Measurements from ENCODE around the gene ASB3. TPM values are rescaled to one million over a fixed set of nuclear protein-coding genes. Genes with fewer than 3 reads are reported as not detected.
A peak's percentile ranks its signal among the peaks of the same experiment; 100 is the strongest.

ASB3 gene
- polyA plus RNA-seq, 1 donor (not counting 4 experiments of a cell fraction or from before 2014, with no cell fraction given) = 16.6 TPM

DNA sequence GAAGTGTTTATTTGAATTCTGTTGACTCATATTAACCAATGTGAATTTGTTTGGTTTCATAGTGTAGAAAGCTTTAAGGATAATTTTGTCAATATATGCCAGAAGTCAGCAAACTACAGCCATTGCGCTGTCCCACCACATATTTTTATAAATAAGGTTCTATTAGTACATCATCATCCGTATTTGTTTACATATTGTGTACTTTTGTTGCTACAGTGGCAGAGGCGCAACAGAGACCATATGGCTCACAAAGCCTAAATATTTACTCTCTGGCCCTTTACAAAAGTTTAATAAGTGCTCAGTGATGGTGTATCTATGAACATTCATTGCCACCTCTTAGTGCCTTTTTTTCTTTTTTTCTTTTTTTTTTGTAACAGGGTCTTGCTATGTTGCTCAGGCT is 6.5 kb upstream of the ASB3 start:
- Histone ChIP-seq H3K79me2 (ENCODE audit: control insufficient read depth, insufficient read depth, low read length) (peaks cover 40% of the 10 kb centered on the region), H3K4me1 (ENCODE audit: control insufficient read depth, extremely low read depth, insufficient read depth, low read length) (peaks cover 2% of the 10 kb centered on the region), H4K20me1 (ENCODE audit: control insufficient read depth, extremely low read depth, insufficient read depth, low read length) (no peaks in the 10 kb centered on the region), H3K4me2 (ENCODE audit: control insufficient read depth, extremely low read depth, insufficient read depth, low read depth, low read length) (no peak overlapping the region), H3K27me3 (ENCODE audit: control insufficient read depth, extremely low read depth, insufficient read depth, low read length) (no peaks in the 10 kb centered on the region), H3K4me3 (ENCODE audit: control insufficient read depth in 2 of 3, extremely low read depth in 1 of 3, insufficient read depth in 2 of 3, low read depth in 1 of 3, low read length in 3 of 3) (no peak overlapping the region), H3K9me3 (ENCODE audit: control insufficient read depth, low read depth, low read length) (no peaks in the 10 kb centered on the region), H3K9me1 (ENCODE audit: control insufficient read depth, extremely low read depth, insufficient read depth, low read length) (no peaks in the 10 kb centered on the region), H2AFZ (ENCODE audit: control insufficient read depth, low read length) (no peak overlapping the region), H3K36me3 (ENCODE audit: control insufficient read depth in 2 of 2, extremely low read depth in 1 of 2, insufficient read depth in 2 of 2, low read length in 2 of 2) (no peaks in the 10 kb centered on the region), H3K27ac (ENCODE audit: control insufficient read depth, insufficient read depth, low read length) (no peak overlapping the region), H3K9ac (ENCODE audit: control insufficient read depth, extremely low read depth, insufficient read depth, low read length) (no peak overlapping the region)
- TF ChIP-seq, protein P1, sequence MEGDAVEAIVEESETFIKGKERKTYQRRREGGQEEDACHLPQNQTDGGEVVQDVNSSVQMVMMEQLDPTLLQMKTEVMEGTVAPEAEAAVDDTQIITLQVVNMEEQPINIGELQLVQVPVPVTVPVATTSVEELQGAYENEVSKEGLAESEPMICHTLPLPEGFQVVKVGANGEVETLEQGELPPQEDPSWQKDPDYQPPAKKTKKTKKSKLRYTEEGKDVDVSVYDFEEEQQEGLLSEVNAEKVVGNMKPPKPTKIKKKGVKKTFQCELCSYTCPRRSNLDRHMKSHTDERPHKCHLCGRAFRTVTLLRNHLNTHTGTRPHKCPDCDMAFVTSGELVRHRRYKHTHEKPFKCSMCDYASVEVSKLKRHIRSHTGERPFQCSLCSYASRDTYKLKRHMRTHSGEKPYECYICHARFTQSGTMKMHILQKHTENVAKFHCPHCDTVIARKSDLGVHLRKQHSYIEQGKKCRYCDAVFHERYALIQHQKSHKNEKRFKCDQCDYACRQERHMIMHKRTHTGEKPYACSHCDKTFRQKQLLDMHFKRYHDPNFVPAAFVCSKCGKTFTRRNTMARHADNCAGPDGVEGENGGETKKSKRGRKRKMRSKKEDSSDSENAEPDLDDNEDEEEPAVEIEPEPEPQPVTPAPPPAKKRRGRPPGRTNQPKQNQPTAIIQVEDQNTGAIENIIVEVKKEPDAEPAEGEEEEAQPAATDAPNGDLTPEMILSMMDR (optimal IDR thresholded peaks at IDR 0.05 in 1 of 3, IDR thresholded peaks at IDR 0.05 in 1 of 3, conservative IDR thresholded peaks at IDR 0.05 in 1 of 3; ENCODE audit: extremely low read depth in 1 of 3, insufficient read depth in 2 of 3, low read length in 3 of 3) = no peak
- TF ChIP-seq EZH2 (IDR thresholded peaks at IDR 0.05; ENCODE audit: low read length) = no peak
- dilution Hi-C loops (cut with MboI; ENCODE audit: extremely low pct_ligation_motif_present, low sequenced_read_pairs) = no loop called here
- DNase-seq (ENCODE audit: low read depth, low spot score) (no peak), FAIRE-seq (no peak)

DNA sequence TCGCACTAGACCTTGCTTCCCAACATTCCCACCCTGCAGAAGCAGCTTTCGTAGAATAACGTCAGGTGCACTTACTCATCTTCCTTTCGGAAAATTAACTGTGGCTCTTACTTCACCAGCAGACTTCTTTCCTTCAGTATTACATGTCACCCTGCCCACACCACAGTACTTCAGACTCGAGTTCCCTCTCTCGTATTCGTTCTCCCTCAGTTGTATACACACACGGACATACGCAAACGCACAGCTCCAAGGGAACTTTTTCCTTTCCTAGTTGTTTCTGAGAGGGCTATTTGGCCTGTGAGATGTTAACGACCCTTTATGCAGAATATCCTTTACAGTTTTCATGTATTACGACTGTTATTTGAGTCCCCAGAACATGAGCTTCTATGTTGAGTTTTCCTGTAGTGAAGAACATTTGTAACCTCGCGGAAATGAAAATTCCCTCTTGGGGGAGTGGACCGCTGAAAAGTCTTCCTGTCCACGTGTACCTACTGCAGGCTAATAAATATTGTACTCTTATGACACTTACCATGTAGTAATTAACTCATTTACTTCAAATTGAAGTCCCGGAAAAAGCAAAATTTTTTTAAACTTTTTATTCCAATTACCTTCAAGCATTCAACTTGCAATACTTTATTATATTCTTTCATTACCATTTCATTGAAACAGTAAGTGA is 999 bp upstream of the ASB3 start:
- Histone ChIP-seq H3K36me3 (ENCODE audit: control insufficient read depth in 2 of 2, extremely low read depth in 1 of 2, insufficient read depth in 2 of 2, low read length in 2 of 2) (no peaks in the 10 kb centered on the region), H3K4me2 (ENCODE audit: control insufficient read depth, extremely low read depth, insufficient read depth, low read depth, low read length) (peak overlapping the region; percentile 92), H3K9me1 (ENCODE audit: control insufficient read depth, extremely low read depth, insufficient read depth, low read length) (no peaks in the 10 kb centered on the region), H3K79me2 (ENCODE audit: control insufficient read depth, insufficient read depth, low read length) (peaks cover 88% of the 10 kb centered on the region), H3K4me1 (ENCODE audit: control insufficient read depth, extremely low read depth, insufficient read depth, low read length) (peaks cover 24% of the 10 kb centered on the region), H2AFZ (ENCODE audit: control insufficient read depth, low read length) (peak overlapping the region; percentile 95), H3K9ac (ENCODE audit: control insufficient read depth, extremely low read depth, insufficient read depth, low read length) (peak overlapping the region; percentile 91), H3K27me3 (ENCODE audit: control insufficient read depth, extremely low read depth, insufficient read depth, low read length) (no peaks in the 10 kb centered on the region), H3K9me3 (ENCODE audit: control insufficient read depth, low read depth, low read length) (no peaks in the 10 kb centered on the region), H4K20me1 (ENCODE audit: control insufficient read depth, extremely low read depth, insufficient read depth, low read length) (no peaks in the 10 kb centered on the region), H3K27ac (ENCODE audit: control insufficient read depth, insufficient read depth, low read length) (peak overlapping the region; percentile 90), H3K4me3 (ENCODE audit: control insufficient read depth in 2 of 3, extremely low read depth in 1 of 3, insufficient read depth in 2 of 3, low read depth in 1 of 3, low read length in 3 of 3) (peak overlapping the region; percentile 85 to 99 (median 96))
- dilution Hi-C loops (cut with MboI; ENCODE audit: extremely low pct_ligation_motif_present, low sequenced_read_pairs) = no loop called here
- DNase-seq (ENCODE audit: low read depth, low spot score) (no peak), FAIRE-seq (no peak)
- TF ChIP-seq EZH2 (IDR thresholded peaks at IDR 0.05; ENCODE audit: low read length) = no peak
- TF ChIP-seq, protein P1 (optimal IDR thresholded peaks at IDR 0.05 in 1 of 3, IDR thresholded peaks at IDR 0.05 in 1 of 3, conservative IDR thresholded peaks at IDR 0.05 in 1 of 3; ENCODE audit: extremely low read depth in 1 of 3, insufficient read depth in 2 of 3, low read length in 3 of 3) = no peak

Measured in keratinocyte (primary cell).